ENCODE measurements around the gene PLXNA2.

DNA sequence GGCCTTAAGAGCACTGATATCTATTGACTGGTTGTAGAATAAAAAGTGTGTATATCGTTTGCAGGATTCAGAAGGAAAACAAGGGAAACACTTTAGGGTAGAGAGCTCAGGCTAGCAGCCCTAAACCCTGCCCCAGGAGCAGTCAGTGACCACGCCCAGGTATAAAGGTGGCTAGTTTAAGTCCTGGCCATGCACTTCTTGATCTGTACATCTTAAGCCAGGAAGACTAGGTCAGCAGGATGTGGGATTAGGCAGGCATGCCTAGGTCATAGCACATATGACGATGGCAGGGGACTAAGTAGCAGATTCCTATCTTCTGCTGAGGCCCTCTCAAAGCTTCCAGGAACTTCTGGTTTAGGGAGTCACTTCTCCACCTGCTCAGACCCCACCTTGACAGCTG lies 175.3 kb downstream of the PLXNA2 start:
- TF ChIP-seq CTCF (conservative IDR thresholded peaks at IDR 0.05), result no peak
- TF ChIP-seq EZH2 (IDR thresholded peaks at IDR 0.05; ENCODE audit: low read depth), result no peak

All from PC-9 (cell line).